ENCODE data around the gene ARMC7. TPM values are rescaled to one million over a fixed set of nuclear protein-coding genes. Genes with fewer than 3 reads are reported as not detected.

ARMC7 gene
- total RNA-seq, 1 experiment from 2014 or later: 43.2 TPM

GRCh38 chr17:75178453-75178852 lies 68.7 kb downstream of the ARMC7 start:
- no peak overlapping the region for H2AFZ ChIP-seq (ENCODE audit: low read depth, low read length, poor library complexity, severe bottlenecking)
- no peaks in the 10 kb centered on the region for H3K27me3 ChIP-seq (ENCODE audit: insufficient read depth, low read length)
- H3K27ac ChIP-seq (ENCODE audit: low read depth, low read length): no peak overlapping the region; the same call in 1 of the 2 replicates
- ATAC-seq: no peak
- H3K79me2 ChIP-seq (ENCODE audit: insufficient read depth, low read length): peaks cover 93% of the 10 kb centered on the region
- CTCF ChIA-PET: no interaction called here
- H3K4me2 ChIP-seq (ENCODE audit: low read length): no peak overlapping the region
- TF ChIP-seq POLR2AphosphoS5 (IDR thresholded peaks at IDR 0.05; ENCODE audit: low read depth, low read length) (no peak), EZH2 (IDR thresholded peaks at IDR 0.05) (no peak), SIN3A (IDR thresholded peaks at IDR 0.05; ENCODE audit: low read depth) (no peak), MAX (IDR thresholded peaks at IDR 0.05) (no peak), RAD21 (IDR thresholded peaks at IDR 0.05; ENCODE audit: low read depth) (no peak), JUND (IDR thresholded peaks at IDR 0.05) (no peak), ZNF274 (IDR thresholded peaks at IDR 0.05; ENCODE audit: low read depth, low read length) (no peak), SRF (IDR thresholded peaks at IDR 0.05; ENCODE audit: low read depth) (no peak)
- intact Hi-C loops (cut with micrococcal nuclease): no loop called here
- peaks cover 16 to 24% of the 10 kb centered on the region in 2 experiments; a peak in 3 of 4 replicates for H3K4me1 ChIP-seq (ENCODE audit: control insufficient read depth in 1 of 2, insufficient read depth in 2 of 2, low read length in 2 of 2)
- no TSS peak for BruUV-seq (replicated peaks)
- H3K36me3 ChIP-seq (ENCODE audit: control insufficient read depth in 1 of 2, insufficient read depth in 2 of 2, low read length in 2 of 2): peaks cover 41 to 56% of the 10 kb centered on the region in 2 experiments
- POLR2A ChIA-PET: no interaction called here
- peaks cover 27% of the 10 kb centered on the region; the same call in 1 of the 2 replicates for H4K20me1 ChIP-seq (ENCODE audit: insufficient read depth)
- RAD21 ChIA-PET (ENCODE audit: low non-redundant PET in 1 of 2, low total read pairs in 2 of 2, uncharacterized antibody in 2 of 2, unreplicated experiment in 2 of 2): no interaction called here
- DNase-seq (ENCODE audit: low read depth, low spot score): no peak
- no peaks in the 10 kb centered on the region for H3K9me2 ChIP-seq (ENCODE audit: insufficient read depth)
- H3K4me3 ChIP-seq (replicated peaks in 1 of 2; ENCODE audit: low read depth in 1 of 2, low read length in 2 of 2): no peak overlapping the region
- no peak overlapping the region for H3K9ac ChIP-seq (ENCODE audit: low read length)
- H3K9me3 ChIP-seq (ENCODE audit: control insufficient read depth in 1 of 2, insufficient read depth in 1 of 2, low read depth in 1 of 2, low read length in 2 of 2): no peaks in the 10 kb centered on the region

Other genes with a start within 250 kb of the ARMC7 start
- 98.8 TPM for gene FDXR, start 237.0 kb upstream of the ARMC7 start, total RNA-seq (2021; ENCODE audit: unreplicated experiment)
- gene FADS6, start 216.3 kb upstream of the ARMC7 start, total RNA-seq (2021; ENCODE audit: unreplicated experiment): not detected
- 3.1 TPM for gene USH1G, start 186.7 kb upstream of the ARMC7 start, total RNA-seq (2021; ENCODE audit: unreplicated experiment)
- gene OTOP2, start 185.7 kb upstream of the ARMC7 start, total RNA-seq (2021; ENCODE audit: unreplicated experiment): not detected
- not detected for gene OTOP3, start 174.1 kb upstream of the ARMC7 start, total RNA-seq (2021; ENCODE audit: unreplicated experiment)
- 43.8 TPM for gene HID1, start 137.2 kb upstream of the ARMC7 start, total RNA-seq (2021; ENCODE audit: unreplicated experiment)
- 26.5 TPM for gene CDR2L, start 122.3 kb upstream of the ARMC7 start, total RNA-seq (2021; ENCODE audit: unreplicated experiment)
- 80.5 TPM for gene MRPL58, start 97.3 kb upstream of the ARMC7 start, total RNA-seq (2021; ENCODE audit: unreplicated experiment)
- gene ATP5PD, start 63.0 kb upstream of the ARMC7 start, total RNA-seq (2021; ENCODE audit: unreplicated experiment): 407 TPM
- 23.3 TPM for gene KCTD2, start 62.7 kb upstream of the ARMC7 start, total RNA-seq (2021; ENCODE audit: unreplicated experiment)
- 79.3 TPM for gene SLC16A5, start 22.0 kb upstream of the ARMC7 start, total RNA-seq (2021; ENCODE audit: unreplicated experiment)
- gene NT5C, start 21.8 kb downstream of the ARMC7 start, total RNA-seq (2021; ENCODE audit: unreplicated experiment): 115 TPM
- 575 TPM for gene JPT1, start 44.5 kb downstream of the ARMC7 start, total RNA-seq (2021; ENCODE audit: unreplicated experiment)
- gene SUMO2, start 73.0 kb downstream of the ARMC7 start, total RNA-seq (2021; ENCODE audit: unreplicated experiment): 859 TPM
- gene NUP85, start 95.7 kb downstream of the ARMC7 start, total RNA-seq (2021; ENCODE audit: unreplicated experiment): 164 TPM
- gene GGA3, start 151.6 kb downstream of the ARMC7 start, total RNA-seq (2021; ENCODE audit: unreplicated experiment): 58.3 TPM
- 104 TPM for gene MRPS7, start 151.9 kb downstream of the ARMC7 start, total RNA-seq (2021; ENCODE audit: unreplicated experiment)
- gene MIF4GD, start 161.3 kb downstream of the ARMC7 start, total RNA-seq (2021; ENCODE audit: unreplicated experiment): 35.2 TPM
- 38.7 TPM for gene SLC25A19, start 179.5 kb downstream of the ARMC7 start, total RNA-seq (2021; ENCODE audit: unreplicated experiment)

Data from HCT116 (cell line).